Measurements from ENCODE around the gene ACER3. TPM values are rescaled to one million over a fixed set of nuclear protein-coding genes. Genes with fewer than 3 reads are reported as not detected.

Gene ACER3
- polyA plus RNA-seq, 1 experiment: 11.2 TPM

- H3K4me3 ChIP-seq (ENCODE audit: low read depth, low read length): no peak overlapping the region
- no peak for DNase-seq (ENCODE audit: low read depth, low spot score)
- no peaks in the 10 kb centered on the region for H3K9me3 ChIP-seq (ENCODE audit: control insufficient read depth, insufficient read depth, low read length)
- no peak for TF ChIP-seq CTCF (IDR thresholded peaks at IDR 0.05; ENCODE audit: low read depth, low read length)
- peaks cover 28% of the 10 kb centered on the region for H3K27me3 ChIP-seq (ENCODE audit: control insufficient read depth, insufficient read depth, low read length)
- ChIA-PET POLR2A (no interaction called here), CTCF (no interaction called here)
- no peak overlapping the region for H3K27ac ChIP-seq (ENCODE audit: low read depth, low read length)
These were observed 16.8 kb upstream of the ACER3 start for GRCh38 chr11:76843907-76844306.

DNA sequence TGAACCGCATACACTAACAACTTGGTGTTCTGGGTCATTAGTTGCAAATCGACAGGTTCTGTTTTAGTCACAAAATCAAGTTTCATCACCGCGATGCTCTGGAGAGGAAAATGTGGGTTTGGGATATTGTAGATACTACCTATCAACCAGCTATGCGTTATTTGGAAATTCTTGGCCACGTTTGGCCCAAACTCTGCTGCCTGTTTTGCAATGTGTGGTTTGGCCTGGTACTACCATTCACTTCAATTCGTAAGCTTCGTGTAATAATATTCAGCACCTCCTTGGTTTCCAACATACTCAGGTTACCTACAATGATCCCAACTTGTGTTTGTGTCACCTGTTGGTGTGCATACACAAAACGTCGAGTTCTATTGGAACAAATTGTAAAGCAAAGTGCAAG lies 16.2 kb upstream of the ACER3 start:
- CTCF ChIA-PET: no interaction called here
- TF ChIP-seq CTCF (IDR thresholded peaks at IDR 0.05; ENCODE audit: low read depth, low read length): no peak
- no peak overlapping the region for H3K4me3 ChIP-seq (ENCODE audit: low read depth, low read length)
- H3K9me3 ChIP-seq (ENCODE audit: control insufficient read depth, insufficient read depth, low read length): no peaks in the 10 kb centered on the region
- no peak overlapping the region for H3K27ac ChIP-seq (ENCODE audit: low read depth, low read length)
- POLR2A ChIA-PET: no interaction called here
- peaks cover 27% of the 10 kb centered on the region for H3K27me3 ChIP-seq (ENCODE audit: control insufficient read depth, insufficient read depth, low read length)
- DNase-seq (ENCODE audit: low read depth, low spot score): no peak

- CTCF ChIA-PET: no interaction called here
- POLR2A ChIA-PET: no interaction called here
- Histone ChIP-seq H3K27ac (ENCODE audit: low read depth, low read length) (no peak overlapping the region), H3K4me3 (ENCODE audit: low read depth, low read length) (no peak overlapping the region), H3K9me3 (ENCODE audit: control insufficient read depth, insufficient read depth, low read length) (no peaks in the 10 kb centered on the region), H3K27me3 (ENCODE audit: control insufficient read depth, insufficient read depth, low read length) (peaks cover 28% of the 10 kb centered on the region)
- no peak for DNase-seq (ENCODE audit: low read depth, low spot score)
- no peak for TF ChIP-seq CTCF (IDR thresholded peaks at IDR 0.05; ENCODE audit: low read depth, low read length)
These were observed 15.6 kb upstream of the ACER3 start for GRCh38 chr11:76845069-76845468.

DNA sequence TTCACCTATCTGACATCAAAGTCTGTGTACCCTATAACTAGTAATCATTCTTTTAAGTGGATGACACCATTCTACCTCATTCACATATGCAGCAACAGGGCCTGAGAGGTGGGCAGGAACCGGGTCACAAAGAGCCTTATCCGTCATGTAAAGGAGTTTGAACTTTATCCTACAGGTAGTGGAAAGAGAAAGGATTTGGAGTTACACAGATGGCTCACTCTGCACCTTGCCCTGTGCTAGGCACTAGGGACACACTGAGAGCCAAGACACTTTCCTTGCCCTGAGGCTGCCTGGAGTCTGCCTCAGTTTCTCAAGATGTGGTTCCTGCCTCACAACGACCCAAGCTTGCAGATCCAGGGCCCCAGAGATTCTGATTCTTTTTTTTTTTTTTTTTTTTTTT lies 14.3 kb upstream of the ACER3 start:
- Histone ChIP-seq H3K9me3 (ENCODE audit: control insufficient read depth, insufficient read depth, low read length) (no peaks in the 10 kb centered on the region), H3K4me3 (ENCODE audit: low read depth, low read length) (no peak overlapping the region), H3K27me3 (ENCODE audit: control insufficient read depth, insufficient read depth, low read length) (peaks cover 25% of the 10 kb centered on the region), H3K27ac (ENCODE audit: low read depth, low read length) (no peak overlapping the region)
- TF ChIP-seq CTCF (IDR thresholded peaks at IDR 0.05; ENCODE audit: low read depth, low read length): no peak
- ChIA-PET POLR2A (no interaction called here), CTCF (interaction anchor here (0.7 kb wide), 1 partner anchor 74 kb away, joined by 3 read pairs; no protein-coding TSS in a partner anchor)
- DNase-seq (ENCODE audit: low read depth, low spot score): no peak

DNA sequence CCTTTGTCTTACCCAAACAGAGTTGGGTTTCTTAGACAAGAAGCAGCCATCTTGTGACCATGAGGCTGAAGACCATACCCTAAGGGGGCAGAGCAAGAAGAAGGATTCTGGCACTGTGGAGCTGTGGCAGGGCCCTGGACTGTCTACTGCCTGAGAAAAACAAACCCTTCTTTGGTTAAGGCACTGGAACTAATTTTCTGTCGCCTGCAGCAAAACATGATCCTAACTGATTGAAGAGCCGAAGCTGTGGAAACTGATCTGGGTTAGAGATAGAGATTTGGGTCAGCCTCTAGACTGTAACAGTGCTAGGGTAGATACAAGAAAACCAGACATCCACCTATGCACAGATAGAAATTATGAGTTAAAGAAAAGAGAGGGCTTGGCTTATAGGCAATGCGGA lies 11.3 kb upstream of the ACER3 start:
- POLR2A ChIA-PET: no interaction called here
- CTCF ChIA-PET: no interaction called here
- TF ChIP-seq CTCF (IDR thresholded peaks at IDR 0.05; ENCODE audit: low read depth, low read length): no peak

More for the DNA sequence above, 11.3 kb upstream of the ACER3 start:
- H3K27me3 ChIP-seq (ENCODE audit: control insufficient read depth, insufficient read depth, low read length): peaks cover 21% of the 10 kb centered on the region
- H3K4me3 ChIP-seq (ENCODE audit: low read depth, low read length): no peak overlapping the region
- no peak overlapping the region for H3K27ac ChIP-seq (ENCODE audit: low read depth, low read length)
- H3K9me3 ChIP-seq (ENCODE audit: control insufficient read depth, insufficient read depth, low read length): no peaks in the 10 kb centered on the region
- DNase-seq (ENCODE audit: low read depth, low spot score): no peak
